HG03097 (cell line): Measurements from ENCODE around the gene LHPP.

Experiments
- ATAC-seq: cut with Tn5 transposase; IDR thresholded peaks from one replicate; pipeline ENCODE4 v1.9.1; 2021; ENCODE audit not compliant: unreplicated experiment, low FRiP score

The LHPP gene

GRCh38 chr10:124650263-124650662 is 188.6 kb downstream of the LHPP start:
- no peak for ATAC-seq

GRCh38 chr10:124650820-124651401 is 189.3 kb downstream of the LHPP start:
- ATAC-seq: no peak

GRCh38 chr10:124651402-124651891 is 189.8 kb downstream of the LHPP start:
- no peak for ATAC-seq

- no peak for ATAC-seq
These were observed 190.6 kb downstream of the LHPP start for GRCh38 chr10:124652200-124652599.

GRCh38 chr10:124652701-124653100 is 191.1 kb downstream of the LHPP start:
- ATAC-seq: no peak

- no peak for ATAC-seq
These were observed 191.7 kb downstream of the LHPP start for GRCh38 chr10:124653311-124653710.

GRCh38 chr10:124653811-124654651 is 192.4 kb downstream of the LHPP start:
- ATAC-seq: no peak

GRCh38 chr10:124654686-124655085 is 193.1 kb downstream of the LHPP start:
- no peak for ATAC-seq

- ATAC-seq: no peak
These were observed 193.8 kb downstream of the LHPP start for GRCh38 chr10:124655191-124656112.

GRCh38 chr10:124656113-124656490 is 194.5 kb downstream of the LHPP start:
- ATAC-seq: no peak

- ATAC-seq: no peak
These were observed 194.9 kb downstream of the LHPP start for GRCh38 chr10:124656541-124656940.

- ATAC-seq: no peak
These were observed 196.2 kb downstream of the LHPP start for GRCh38 chr10:124657806-124658205.

- no peak for ATAC-seq
These were observed 197.1 kb downstream of the LHPP start for GRCh38 chr10:124658591-124659242.

- no peak for ATAC-seq
These were observed 197.8 kb downstream of the LHPP start for GRCh38 chr10:124659380-124659779.

- ATAC-seq: no peak
These were observed 198.9 kb downstream of the LHPP start for GRCh38 chr10:124660404-124661125.

GRCh38 chr10:124661660-124662180 is 200.1 kb downstream of the LHPP start:
- no peak for ATAC-seq

GRCh38 chr10:124663228-124663627 is 201.6 kb downstream of the LHPP start:
- ATAC-seq: no peak
